ENCODE results near the gene ABCG2.

Gene ABCG2

DNA sequence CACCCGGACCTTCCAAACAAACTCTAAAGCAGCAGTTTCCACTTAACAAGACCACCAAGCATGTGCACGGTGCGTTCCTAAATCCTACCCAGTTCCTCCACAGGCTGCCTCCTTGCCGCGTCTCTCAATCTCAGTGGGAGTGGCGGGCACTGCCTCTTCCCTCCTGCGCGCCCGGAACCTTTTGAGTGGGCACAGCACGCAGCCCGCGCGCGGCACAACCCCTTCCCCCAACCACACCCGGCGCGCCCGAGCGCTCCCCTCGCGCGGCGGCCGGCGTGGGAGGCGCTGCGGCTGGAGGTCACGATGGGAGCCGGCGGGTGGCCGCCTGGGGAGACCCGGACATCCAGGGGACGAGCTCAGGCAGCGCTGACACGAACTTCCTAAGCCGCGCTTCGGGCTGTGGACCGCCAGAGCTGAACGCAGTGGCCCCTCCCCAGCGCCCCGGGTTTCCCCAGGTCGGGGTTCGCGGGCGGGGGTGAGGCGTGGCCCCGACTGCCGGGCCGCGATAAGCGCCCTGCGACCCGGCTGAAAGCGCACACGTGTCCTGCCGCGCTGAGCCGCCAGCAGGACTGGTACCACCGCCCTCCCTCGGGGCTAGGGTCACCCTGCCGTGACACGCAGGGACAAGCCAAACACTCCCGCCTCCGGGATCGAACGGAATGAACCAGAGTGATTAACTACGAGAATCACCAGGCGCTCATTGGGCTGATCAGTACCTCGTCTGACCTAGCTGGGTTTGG lies at the start of gene ABCG2:
Gene ABCG2, minus strand, starts transcription at position 151 of the 740 bp plus-strand sequence. CDS start 18,644 bp downstream, outside the sequence.
- Histone ChIP-seq H3K27me3 (peaks cover 44% of the 10 kb centered on the region), H3K27ac (no peak within 1 kb of the TSS), H3K9me3 (no peaks in the 10 kb centered on the region), H3K36me3 (no peaks in the 10 kb centered on the region), H3K4me1 (ENCODE audit: control insufficient read depth in 1 of 2, insufficient read depth in 1 of 2, low read depth in 1 of 2, low read length in 1 of 2) (peaks cover 9 to 13% of the 10 kb centered on the region in 2 experiments), H3K4me3 (ENCODE audit: low read depth in 1 of 2, low read length in 1 of 2) (peak within 1 kb of the TSS in 1 of 2 experiments; percentile 32)
- TF ChIP-seq, protein P1, sequence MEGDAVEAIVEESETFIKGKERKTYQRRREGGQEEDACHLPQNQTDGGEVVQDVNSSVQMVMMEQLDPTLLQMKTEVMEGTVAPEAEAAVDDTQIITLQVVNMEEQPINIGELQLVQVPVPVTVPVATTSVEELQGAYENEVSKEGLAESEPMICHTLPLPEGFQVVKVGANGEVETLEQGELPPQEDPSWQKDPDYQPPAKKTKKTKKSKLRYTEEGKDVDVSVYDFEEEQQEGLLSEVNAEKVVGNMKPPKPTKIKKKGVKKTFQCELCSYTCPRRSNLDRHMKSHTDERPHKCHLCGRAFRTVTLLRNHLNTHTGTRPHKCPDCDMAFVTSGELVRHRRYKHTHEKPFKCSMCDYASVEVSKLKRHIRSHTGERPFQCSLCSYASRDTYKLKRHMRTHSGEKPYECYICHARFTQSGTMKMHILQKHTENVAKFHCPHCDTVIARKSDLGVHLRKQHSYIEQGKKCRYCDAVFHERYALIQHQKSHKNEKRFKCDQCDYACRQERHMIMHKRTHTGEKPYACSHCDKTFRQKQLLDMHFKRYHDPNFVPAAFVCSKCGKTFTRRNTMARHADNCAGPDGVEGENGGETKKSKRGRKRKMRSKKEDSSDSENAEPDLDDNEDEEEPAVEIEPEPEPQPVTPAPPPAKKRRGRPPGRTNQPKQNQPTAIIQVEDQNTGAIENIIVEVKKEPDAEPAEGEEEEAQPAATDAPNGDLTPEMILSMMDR (IDR thresholded peaks at IDR 0.05), result no peak

DNA sequence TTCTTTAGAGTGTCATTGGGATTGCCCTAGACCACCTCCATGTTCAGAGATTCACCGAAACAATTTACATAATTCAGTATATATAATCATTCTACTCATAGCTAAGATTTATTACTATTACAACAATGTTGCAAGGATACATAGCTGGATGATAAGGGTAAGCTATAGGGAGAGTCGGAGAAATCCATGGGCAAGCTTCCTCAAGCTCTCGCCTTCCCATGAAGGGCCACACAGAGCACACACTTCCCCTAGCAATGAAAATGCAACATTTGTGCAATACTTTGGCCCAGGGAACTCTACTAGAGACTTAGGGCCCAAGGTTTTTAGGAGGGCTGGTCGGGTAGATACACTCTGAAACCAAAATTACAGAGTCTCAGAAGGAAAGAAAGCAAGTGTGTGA lies 49.7 kb upstream of the ABCG2 start:
- H3K27me3 ChIP-seq, result peaks cover 8% of the 10 kb centered on the region
- H3K27ac ChIP-seq, result no peak overlapping the region
- no peaks in the 10 kb centered on the region for H3K9me3 ChIP-seq
- no peaks in the 10 kb centered on the region for H3K36me3 ChIP-seq
- TF ChIP-seq, protein P1 (IDR thresholded peaks at IDR 0.05), result no peak
- no peak overlapping the region for H3K4me3 ChIP-seq (ENCODE audit: low read depth in 1 of 2, low read length in 1 of 2)
- H3K4me1 ChIP-seq (ENCODE audit: control insufficient read depth in 1 of 2, insufficient read depth in 1 of 2, low read depth in 1 of 2, low read length in 1 of 2), result peaks cover 0 to 3% of the 10 kb centered on the region in 2 experiments

DNA sequence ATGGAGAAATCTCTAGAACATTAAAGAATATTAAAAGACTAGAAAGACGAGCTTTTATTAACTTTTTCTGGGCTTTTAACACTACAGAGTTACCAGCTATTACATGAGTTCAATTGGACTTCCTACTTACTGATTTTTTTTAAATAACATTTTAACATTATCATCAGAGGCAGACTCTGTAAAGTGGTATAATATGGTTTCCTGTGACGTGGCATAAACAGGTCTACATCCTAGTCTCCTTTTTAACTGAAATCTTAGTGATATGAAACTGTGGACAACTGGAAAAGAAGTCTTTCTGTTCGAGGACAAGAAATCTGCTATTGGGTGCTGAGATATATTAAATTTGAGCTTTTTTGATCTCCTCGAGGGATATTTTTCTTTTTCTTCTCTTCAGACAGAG lies 48.7 kb upstream of the ABCG2 start:
- no peaks in the 10 kb centered on the region for H3K36me3 ChIP-seq
- H3K4me3 ChIP-seq (ENCODE audit: low read depth in 1 of 2, low read length in 1 of 2), result no peak overlapping the region
- TF ChIP-seq, protein P1 (IDR thresholded peaks at IDR 0.05), result no peak
- H3K27me3 ChIP-seq, result peaks cover 1% of the 10 kb centered on the region
- H3K4me1 ChIP-seq (ENCODE audit: control insufficient read depth in 1 of 2, insufficient read depth in 1 of 2, low read depth in 1 of 2, low read length in 1 of 2), result peaks cover 0 to 3% of the 10 kb centered on the region in 2 experiments
- H3K27ac ChIP-seq, result no peak overlapping the region
- H3K9me3 ChIP-seq, result no peaks in the 10 kb centered on the region

DNA sequence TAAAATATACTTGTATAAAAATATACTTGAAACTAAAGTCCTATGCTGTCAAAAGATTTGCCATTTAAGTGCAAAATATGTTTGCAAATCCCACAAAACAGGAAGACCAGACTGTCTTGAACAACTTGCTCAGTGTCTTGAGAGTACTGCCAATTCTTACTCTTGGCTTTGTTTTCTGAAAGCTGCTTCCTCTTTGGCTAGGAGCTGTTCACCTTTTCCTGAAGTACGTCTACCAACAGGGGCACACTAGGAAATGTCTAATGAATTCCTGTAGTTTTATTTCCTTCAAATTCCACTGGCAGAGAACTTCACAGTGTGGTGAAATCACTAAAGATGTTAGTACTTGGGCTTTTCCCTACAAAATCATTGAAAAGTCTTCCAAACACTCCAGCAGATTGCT lies 46.4 kb upstream of the ABCG2 start:
- H3K4me3 ChIP-seq (ENCODE audit: low read depth in 1 of 2, low read length in 1 of 2), result no peak overlapping the region
- TF ChIP-seq, protein P1 (IDR thresholded peaks at IDR 0.05), result no peak
- H3K9me3 ChIP-seq, result no peaks in the 10 kb centered on the region
- H3K27me3 ChIP-seq, result no peaks in the 10 kb centered on the region
- H3K36me3 ChIP-seq, result no peaks in the 10 kb centered on the region
- no peak overlapping the region for H3K27ac ChIP-seq
- H3K4me1 ChIP-seq (ENCODE audit: control insufficient read depth in 1 of 2, insufficient read depth in 1 of 2, low read depth in 1 of 2, low read length in 1 of 2), result no peaks in the 10 kb centered on the region

DNA sequence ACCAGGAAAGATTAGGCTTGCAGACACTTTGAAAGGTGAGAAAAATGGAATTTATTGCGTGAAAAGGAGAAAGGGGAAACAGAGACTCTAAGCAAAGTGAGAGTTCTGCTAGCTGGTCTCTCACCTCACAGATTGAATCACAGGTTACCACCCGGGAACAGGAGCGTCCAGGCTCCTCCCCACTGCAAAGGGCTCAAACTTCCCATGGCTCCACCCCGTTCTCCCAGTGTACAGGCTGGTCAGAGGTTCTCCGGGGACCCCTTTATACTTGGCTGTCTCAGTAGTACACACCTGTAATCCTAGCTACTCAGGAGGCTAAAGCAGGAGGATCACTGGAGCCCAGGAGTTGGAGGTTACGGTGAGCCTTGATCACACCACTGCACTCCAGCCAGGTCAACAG lies 44.0 kb upstream of the ABCG2 start:
- Histone ChIP-seq H3K27me3 (no peaks in the 10 kb centered on the region), H3K9me3 (no peaks in the 10 kb centered on the region), H3K4me1 (ENCODE audit: control insufficient read depth in 1 of 2, insufficient read depth in 1 of 2, low read depth in 1 of 2, low read length in 1 of 2) (no peaks in the 10 kb centered on the region), H3K36me3 (no peaks in the 10 kb centered on the region), H3K4me3 (ENCODE audit: low read depth in 1 of 2, low read length in 1 of 2) (no peak overlapping the region), H3K27ac (no peak overlapping the region)
- TF ChIP-seq, protein P1 (IDR thresholded peaks at IDR 0.05), result no peak
